Embryonic facial prominence (tissue), 1 donor: ENCODE data around the gene SFRP2.

ENCODE experiments used
- DNase-seq: peaks from one replicate; pipeline ENCODE4 v3.0.0-alpha.2; 2016; ENCODE audit errors: extremely low spot score

The SFRP2 gene

DNA sequence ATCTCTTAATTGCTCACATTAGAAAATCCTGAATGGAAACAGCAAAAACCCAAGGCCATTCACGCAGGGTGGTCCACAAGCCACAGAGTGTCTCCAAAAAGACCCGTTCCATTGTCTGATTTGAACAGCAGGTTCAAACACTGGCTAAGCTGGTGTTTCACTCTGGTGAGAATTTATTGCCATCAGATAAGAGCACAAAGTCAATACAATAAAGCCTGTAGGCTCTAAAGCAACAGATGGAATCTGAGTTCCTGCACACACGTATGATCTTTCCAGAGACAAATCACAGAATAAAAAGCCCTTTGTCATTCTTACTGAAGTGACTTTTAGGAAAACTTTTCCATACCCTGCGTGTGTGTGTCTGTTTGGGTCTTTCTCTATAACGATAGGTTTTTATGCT, 5.1 kb upstream of the SFRP2 start:
- DNase-seq = no peak

DNA sequence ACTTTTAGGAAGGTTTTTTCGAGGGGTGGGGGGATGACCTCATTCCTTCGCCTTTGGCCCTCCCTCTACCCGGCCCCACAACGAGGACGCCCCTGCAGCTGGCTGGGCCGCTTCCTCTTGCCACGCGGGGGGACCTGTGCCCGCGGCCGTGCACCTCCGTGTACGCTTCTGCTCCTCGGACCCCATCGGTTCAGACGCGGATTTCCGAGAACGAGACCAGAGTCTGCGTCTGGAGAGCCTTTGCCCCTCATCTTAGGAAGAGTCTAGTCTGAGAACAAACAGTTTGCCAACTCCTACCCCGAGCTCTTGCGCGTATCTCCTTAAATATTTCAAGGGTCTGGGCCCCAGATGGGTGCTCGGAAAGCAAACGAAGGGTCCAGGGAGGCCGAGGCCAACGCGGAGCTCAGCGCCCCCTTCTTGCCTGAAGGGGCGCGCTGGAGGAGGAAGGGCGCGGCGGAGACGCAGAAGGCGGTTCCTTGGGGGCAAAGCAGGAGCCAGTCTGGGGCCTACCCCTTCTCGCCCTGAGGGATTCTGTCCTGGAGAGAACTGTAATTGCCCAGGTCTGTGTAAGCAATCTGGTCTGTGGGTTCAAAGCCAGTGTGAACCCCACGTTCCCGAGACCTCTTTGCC, 3.9 kb upstream of the SFRP2 start:
- no peak for DNase-seq

DNA sequence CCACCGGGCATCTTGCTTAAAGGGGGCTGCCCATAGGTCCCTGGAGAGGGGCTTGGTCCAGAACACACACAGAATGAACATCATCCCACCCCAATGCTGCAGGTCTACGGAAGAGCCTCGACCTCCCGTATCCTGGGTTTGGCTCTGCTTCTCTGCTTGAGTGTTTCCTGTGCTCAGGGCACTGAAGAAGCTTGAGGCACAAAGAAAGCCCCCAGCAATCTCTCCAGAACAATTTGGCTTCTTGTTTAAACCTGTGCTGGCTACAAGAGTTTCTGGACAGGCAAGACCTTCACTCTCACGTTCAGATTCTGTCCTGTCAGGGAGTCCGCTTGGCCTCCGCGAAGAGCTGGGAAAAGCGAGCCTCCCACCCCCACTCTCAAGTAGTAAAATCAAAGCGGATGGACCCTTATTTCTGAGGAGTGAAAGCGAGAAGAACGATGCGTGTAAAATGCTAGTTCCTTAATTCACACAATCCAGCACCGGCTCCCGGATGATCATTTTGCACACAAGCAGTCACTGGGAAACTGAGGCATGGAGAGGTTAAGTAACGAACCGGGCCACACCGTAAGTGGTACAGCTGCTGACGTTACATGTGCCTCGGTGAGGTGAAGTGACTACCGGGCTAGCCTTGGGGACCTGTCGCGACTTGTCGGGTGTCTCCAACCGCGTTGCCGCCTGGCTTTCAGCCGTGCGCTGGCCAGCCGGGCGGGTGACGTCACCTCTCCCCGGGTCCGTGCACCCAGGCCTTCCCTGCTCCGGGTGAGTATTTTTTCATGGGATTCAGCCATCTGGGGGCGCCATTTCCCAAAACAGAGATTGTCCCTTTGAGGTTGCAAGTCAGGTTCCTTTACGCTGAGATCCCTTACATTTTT, 3.1 kb upstream of the SFRP2 start:
- peak; percentile 66 for DNase-seq

DNA sequence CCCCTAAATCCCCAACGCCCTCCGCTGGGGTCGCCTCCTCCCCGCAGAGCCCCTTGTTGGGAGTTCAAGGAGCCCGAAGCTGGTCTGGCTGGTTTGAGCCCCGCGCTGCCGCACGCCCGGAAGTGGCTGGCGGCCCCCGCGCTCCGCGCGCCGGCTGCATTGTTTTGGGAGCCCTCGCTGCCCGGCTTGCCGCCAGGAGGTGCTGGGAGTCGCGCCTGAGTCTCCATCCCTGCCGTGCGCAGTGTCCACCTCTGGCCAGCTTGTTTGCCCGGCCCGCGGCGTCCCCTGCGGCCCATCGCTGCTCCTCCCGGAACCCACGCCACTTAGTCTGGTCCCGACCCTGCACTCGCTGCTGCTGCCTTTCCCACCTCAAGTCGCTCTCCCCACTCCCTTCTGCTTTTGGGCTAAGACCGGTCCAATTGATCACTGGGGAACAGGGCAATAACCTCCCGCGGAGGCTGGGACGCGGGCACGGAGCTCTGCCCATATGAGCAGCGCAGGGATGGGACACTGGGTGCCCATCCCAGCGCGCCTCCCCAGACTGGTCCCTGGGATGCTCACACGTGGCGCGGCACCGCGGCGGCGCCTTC, 2.2 kb upstream of the SFRP2 start:
- no peak for DNase-seq

DNA sequence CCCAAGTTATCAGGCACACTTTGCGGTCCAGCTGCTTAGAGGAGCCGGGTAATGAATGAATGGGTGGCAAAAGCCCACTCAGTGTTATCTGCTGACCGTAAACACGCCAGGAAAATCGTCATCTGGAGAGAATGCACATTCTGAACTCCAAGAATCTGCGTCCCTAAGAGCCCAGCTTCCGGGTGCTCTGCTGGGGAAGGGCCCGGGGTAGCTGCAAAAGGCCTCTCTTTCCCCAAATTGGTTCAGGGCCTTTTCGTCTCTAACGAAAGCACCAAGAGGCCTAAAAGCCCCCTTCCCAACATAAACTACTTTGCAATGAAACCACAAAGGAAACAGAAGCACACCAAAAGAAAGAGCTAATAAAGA, 1.6 kb upstream of the SFRP2 start:
- DNase-seq = no peak

DNA sequence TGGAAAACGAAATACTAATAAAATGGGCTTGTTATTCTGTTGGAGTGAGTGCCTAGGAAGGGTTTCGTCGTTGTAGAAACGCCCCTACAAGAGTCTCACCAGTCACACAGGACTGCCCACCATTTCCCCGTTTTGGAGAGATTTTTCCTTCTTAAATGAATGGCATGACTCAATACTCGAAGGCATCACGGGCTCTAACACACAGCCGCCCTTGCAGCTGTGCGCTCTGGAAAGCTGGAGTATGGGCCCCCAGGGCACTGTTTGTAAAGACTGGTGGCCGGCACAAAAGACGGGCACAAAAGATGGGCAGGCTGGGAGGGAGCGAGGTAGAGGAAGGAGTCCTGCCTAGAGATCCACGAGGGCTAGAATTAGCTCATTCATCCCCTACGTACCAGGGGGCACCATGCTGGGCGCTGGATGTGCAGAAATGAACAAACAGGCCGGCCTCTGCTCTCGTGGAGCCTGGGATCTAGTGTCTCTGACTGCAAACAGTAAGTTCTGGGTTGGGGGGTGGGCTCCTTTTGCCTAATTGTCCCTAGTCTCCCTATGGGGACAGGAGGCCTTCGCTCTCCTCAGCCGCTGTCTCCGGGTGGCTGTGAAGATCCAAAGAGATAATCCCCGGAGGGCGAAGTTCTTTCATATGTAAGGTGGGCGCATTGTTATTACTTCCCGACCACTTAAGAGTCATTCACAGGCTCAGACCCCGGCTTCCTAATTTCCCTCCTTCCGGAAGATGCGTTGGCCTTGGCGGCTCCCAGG, 1.0 kb upstream of the SFRP2 start:
- DNase-seq = peak; percentile 37

DNA sequence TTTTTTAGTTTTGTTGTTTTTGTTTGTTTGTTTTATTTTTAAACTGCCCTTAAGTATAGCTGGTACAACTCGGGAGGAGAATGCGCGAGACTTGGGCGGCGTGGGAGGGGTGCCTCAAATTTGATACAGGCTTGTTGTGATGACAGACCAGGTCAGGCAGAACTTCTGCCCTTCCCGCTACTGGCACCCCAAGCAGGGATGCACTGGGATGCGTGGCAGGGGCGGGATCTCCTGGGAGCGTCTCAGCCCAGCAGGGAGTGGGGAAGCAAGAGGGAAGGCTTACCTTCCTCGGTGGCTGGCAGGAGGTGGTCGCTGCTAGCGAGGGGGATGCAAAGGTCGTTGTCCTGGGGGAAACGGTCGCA, 851 bp downstream of the SFRP2 start:
- no peak for DNase-seq

DNA sequence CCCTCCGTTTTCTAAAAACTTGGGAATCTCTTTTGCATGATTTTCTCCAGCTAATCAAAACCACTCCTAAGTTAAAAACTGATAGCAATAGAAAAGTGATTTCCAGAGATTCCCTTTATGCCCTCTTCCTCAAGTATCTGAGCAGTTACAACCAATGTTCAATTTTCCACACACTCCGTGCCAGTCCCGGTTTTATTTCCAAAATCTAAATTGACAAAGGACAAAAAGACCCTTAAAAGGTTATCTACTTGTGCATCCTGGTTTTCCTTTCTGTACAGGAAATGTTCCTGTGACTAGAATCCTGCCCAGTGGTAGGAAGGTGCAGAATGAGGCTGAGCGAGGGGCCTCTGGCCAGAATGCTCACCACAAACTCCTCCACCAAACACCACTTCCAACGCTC, 1.3 kb downstream of the SFRP2 start:
- no peak for DNase-seq

DNA sequence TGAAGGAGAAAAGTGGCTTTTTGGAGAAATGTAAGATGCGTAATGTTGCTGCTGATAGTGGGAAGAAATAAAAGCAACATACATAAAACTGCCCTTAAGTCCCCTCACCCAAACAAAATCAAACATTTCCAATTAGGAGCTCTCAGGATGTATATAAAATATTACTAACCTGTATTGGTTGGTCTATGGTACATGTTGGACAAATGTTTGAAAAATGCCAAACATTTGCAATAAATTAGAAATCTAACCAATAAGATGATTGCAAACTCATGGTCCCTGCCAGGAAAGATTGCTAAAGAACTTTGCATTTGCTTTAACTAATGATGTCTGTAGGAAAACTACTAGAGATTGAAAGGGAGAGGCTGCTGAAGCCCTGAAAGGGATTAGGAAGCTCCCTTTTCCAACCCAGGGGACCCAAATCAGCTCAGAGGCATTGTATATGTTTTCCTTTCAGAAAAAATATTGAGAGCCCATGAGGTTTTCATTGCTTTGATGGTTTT, 1.8 kb downstream of the SFRP2 start:
- no peak for DNase-seq

DNA sequence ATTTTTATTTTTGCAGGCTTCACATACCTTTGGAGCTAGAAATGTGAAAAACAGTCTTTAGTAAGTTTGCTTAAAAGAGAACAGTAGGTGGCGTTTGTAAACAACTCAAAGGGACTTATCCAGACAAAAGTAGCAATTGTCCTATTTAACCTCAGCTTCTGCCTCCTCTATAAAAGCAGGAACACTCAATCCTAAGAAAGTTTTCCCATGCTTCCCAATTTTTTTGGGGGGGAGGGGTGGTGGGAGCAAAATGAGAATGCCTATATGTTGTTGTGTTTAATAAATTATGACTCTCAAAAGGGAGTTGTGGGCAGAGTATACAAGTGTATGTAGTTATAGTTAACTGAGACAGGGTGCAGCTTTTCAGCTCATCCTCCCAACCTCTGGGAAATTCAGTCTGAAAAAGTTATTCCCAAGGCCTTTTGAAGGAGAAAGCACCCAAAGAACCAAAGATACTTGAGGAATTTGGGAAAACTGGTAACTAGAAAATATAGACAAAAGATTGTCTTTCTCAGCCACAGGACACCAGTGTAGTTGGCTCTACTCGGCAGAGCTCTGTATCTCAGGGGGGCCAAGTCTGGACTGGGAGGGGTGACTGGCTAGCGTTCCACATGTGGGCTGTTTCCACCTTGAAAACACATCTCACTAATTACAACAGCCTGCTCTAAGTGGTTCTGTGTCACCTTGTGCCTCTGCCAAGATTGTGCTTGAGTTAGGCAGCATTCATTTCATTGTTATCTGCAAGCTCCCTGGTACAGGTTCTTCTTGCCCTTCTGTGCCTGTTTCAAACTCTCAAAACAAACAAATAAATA, 2.8 kb downstream of the SFRP2 start:
- peak; percentile 40 for DNase-seq

DNA sequence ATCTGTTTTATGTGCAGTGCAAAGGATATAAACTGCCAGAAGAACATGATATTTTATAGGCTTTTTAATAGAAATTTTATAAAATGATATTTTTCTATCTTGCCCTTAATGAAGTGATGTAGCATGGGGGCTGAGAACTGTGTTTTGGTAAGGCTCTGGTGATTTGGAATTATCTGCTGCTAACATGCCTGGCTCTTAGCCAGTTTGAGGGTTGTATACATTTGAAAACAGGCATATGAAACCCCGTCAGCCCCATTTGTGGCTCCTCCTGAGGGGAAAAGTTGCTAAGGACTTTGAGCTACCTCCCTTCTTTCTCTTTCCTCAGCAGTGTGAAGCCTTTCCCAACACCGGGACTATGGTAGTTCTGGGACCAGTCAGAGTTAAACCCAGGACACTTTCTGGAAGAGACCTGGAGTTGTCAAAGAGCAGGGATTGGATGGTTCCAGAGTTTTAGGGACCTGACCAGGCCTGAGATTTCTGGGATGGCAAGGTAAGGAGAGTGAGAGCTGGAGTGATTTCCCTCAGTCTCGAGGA, 4.7 kb downstream of the SFRP2 start:
- DNase-seq = no peak

DNA sequence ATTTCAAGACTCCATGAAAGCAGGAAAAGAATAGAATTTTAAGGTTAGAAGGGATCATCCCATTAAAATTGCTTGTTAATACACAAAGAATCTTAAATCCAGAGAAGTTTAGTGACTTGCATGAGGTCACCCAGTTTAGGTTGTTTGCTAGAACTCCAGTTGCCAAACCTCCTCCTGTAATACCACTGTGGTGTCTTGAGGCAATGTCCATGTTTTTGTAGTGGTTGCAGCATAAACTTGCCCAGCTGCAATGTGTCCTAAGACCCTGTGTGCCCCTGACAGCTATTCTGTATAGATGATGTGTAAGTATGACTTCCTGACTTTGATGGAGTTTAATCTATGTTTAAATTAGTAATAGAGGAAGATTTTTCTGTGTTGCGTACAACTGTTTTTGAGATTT, 6.3 kb downstream of the SFRP2 start:
- no peak for DNase-seq

DNA sequence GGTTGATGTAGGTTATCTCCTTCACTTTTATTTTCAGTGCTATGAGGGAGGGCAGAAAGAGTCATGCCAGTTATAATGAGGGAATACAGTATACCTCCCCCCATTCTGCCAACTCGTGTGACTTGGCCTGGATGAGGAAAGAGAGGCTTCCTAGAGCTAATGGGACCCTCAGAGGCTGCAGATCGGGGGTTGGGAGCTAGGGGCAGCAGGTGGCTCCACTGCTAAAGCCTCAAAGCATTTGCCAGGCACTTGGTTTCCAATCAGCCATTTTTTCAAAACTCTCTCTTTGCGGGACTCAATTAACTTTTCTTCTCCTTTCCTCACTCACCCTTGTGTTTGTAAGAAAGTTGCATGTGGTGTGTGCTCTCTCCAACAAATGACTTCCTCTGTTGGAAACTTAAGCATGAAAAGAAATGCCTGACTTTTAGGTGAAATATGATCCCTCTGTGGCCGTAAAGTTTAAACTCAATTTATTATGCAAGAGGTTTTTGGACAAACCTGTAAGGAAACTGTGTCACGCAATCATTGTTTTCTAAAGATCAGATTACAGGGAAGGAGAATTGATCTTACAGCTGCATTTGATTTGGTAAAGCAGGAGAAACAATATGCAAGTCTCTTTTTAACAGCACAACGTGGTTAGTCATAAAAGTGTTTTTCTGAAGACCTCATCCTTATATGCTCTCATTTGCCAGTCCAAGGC, 7.0 kb downstream of the SFRP2 start:
- DNase-seq = no peak

DNA sequence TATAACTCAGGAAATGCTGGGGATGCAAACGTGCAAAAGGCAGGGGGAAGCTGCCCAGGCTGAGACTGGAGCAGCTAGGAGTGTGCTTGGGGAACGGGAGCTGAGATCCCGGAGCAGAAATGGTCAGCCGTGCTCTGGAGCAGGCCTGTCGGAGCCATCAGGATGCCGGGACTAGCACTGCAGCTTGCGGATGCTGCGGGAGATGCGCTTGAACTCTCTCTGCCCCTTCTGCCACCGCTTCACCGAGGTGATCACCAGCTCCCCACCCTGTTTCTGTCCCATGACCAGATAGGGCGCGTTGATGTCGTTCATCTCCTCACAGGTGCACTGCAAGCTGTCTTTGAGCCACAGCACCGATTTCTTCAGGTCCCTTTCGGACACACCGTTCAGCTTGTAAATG, 7.6 kb downstream of the SFRP2 start:
- DNase-seq = no peak

DNA sequence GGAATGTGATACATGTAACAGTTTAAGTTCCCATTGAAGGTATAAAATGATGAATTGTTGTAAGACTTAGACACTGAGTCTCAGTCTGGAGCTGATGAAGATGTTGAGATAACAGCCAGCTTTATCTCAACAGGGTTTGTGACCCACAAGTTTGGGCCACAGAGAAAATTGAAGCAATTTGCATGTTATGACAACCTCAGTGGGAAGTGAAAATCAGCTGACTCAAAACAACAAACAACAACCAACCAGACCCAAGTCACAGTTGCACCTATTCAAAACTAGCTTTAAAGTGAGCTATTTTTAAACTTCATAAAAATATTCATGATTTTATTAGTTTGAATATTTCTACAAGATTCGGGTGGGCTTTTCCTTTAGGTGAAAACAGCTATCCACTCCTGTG, 8.0 kb downstream of the SFRP2 start:
- no peak for DNase-seq

DNA sequence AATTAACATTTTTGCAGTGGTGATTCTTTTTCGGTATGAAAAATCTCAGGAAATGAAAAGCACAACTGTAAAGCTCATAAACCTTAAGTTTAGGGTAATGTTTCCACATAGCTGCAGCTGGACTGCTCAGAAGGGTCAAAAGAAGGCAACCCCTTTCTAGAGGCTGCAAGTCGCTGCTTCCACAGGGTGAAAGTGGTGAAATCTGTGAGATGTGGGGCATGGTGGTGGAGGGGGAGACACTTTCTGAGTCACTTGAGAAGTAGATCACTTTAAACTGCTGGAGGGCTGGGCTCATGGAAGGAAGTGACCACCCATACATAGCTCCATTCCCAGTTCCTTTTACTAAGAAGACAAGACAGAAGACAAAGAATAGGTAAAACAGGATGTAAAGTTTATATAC, 8.7 kb downstream of the SFRP2 start:
- DNase-seq = no peak

DNA sequence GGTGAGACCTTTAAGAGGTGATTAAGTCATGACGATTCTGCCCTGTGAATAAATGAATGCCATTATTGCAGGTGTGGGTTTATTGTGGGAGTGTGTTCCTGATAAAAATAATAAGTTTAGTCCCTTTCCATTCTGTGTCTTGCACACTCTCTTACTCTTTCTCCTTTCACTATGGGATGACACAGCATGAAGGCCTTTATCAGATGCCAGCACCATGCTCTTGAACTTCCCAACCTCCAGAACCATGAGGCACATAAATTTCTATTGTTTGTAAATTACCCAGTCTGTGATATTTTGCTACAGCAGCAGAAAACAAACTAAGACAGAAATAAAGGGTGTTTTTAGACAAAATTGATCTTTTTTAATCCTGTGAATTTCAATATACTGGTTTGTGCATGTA, 10.5 kb downstream of the SFRP2 start:
- no peak for DNase-seq

DNA sequence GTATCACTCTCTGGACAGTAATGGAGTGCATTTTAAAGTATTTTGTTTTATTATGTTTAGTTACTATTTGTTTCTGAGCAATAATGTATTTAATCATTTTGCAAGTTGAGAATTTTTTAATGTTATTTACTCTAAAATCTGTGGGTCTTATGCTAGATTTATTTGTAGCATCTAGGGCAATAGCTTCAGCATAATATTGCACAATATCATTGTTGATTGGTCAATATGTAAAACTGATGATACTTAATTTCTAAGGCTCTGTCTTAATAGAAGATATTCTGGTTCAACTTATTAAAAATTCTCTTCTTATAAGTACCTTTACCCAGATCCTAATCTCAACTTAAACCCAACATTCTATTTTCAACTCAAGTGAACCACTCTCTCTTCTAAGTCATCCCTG, 11.5 kb downstream of the SFRP2 start:
- no peak for DNase-seq

DNA sequence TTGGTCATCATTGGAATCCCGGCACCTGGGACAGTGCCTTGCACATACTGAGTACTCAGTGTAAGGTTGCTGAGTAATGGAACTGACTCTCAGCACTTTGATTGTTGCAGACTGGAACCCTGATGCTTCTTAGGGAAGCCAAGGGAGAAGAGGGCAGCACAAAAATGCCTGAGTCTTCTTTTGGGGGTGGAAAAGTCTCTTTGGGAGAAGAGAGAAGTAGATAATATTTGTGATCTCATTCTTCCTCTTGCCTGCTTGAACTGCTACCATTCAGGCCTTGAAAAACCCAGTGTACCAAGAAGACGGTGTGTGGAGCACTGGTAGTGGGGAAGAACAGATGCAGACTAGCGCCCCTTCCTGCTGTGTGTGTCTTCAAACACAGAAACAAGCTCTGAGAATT, 12.3 kb downstream of the SFRP2 start:
- DNase-seq = no peak

DNA sequence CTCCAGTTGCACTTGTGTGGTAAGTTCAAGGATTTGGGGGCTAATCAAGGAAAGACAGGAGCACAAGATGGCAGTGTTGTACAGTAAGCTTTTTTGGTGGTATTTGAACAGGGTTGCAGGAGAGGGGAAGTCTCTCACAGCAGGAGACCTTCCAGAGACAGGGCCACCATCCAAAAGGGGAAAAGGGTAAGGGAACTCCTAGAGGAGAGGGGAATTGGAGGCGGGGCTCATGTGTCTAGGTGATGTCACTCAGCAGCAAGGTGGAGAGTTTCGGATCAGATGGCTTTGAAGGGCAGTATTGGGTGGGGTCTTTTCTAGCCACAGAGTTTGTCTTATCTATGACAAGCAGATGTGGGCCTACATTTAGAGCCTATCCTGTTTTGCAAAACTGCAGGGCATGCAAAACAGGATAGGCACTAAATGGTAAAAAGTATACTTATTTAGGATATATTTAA, 15.6 kb downstream of the SFRP2 start:
- no peak for DNase-seq

DNA sequence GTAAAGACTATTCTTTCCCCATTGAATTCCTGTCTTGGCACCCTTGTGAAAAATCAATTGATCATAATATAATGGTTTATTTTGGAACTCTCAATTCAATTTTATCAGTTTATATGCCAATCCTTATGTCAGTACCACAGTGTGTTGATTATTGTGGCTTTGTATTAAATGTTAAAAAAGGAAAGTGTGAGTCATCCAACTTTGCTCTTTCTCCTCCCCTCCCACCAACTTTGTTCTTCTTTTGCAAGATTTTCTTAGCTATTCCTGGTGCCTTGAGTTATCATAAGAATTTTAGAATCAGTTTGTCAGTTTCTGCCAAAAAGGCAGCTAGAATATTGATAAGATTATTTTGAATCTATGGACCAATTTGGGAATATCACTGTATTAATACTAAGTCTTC, 17.8 kb downstream of the SFRP2 start:
- DNase-seq = no peak
